HCT116 (cell line): Measurements from ENCODE around the gene TRIM69. TPM values are rescaled to one million over a fixed set of nuclear protein-coding genes. Genes with fewer than 3 reads are reported as not detected.

Source experiments
- ATAC-seq: fragments of 200-7000 bp; cut with Tn5 transposase; 2 replicates; pipeline ENCODE4 v1.9.1; 2020; ENCODE audit warnings: mild to moderate bottlenecking, moderate library complexity
- BruUV-seq: library from RNA; stranded (reverse); fragments of 400-500 nt; replicated peaks from 2 replicates; lab custom pipeline; 2021; lab: Mats Ljungman, UMichigan
- CTCF ChIA-PET: fragments of 300-600 bp; sonication (Branson Sonifier 250); formaldehyde crosslinking; loops from one replicate; lab custom pipeline; 2021; ENCODE audit warnings: antibody characterized with exemption; lab: Charles Lee
- POLR2A ChIA-PET: fragments of 300-600, 350-600 bp; sonication (Branson Sonifier 250); formaldehyde crosslinking; loops from one replicate; lab custom pipeline; 2021; ENCODE audit warnings: antibody characterized with exemption; lab: Charles Lee
- RAD21 ChIA-PET, 2 experiments: fragments of 300-600 bp; sonication (Branson Sonifier 250); formaldehyde crosslinking; loops; one replicate each; lab custom pipeline; 2023; ENCODE audit warnings: low total read pairs in 2 of 2; ENCODE audit not compliant: uncharacterized antibody in 2 of 2, unreplicated experiment in 2 of 2, low non-redundant PET in 1 of 2; lab: Charles Lee
- DNase-seq: peaks from one replicate; pipeline ENCODE4 v3.0.0-alpha.2; 2010; ENCODE audit warnings: low read depth, low spot score
- H2AFZ ChIP-seq: fragments of 200-600 bp; shearing (Covaris generic), sonication (generic); 2 replicates; pipeline ENCODE4 v1.6.1; 2017; ENCODE audit warnings: low read depth, mixed run types, mixed read lengths, antibody characterized with exemption, low read length; ENCODE audit not compliant: poor library complexity, severe bottlenecking
- H3K27ac ChIP-seq: 2 replicates; pipeline ENCODE4 v1.5.1; 2012; ENCODE audit warnings: low read depth, low read length
- H3K27me3 ChIP-seq: fragments of 200-600 bp; sonication (generic); 2 replicates; pipeline ENCODE4 v1.6.1; 2016; ENCODE audit warnings: mixed run types, low read length, mixed read lengths; ENCODE audit not compliant: insufficient read depth
- H3K36me3 ChIP-seq, 2 experiments: fragments of 200-500 bp in 1 of 2; fragments of 200-600 bp in 1 of 2; sonication (Bioruptor generic) in 1 of 2; sonication (generic) in 1 of 2; 2 replicates each; pipeline versions ENCODE4 v1.5.1 to v1.6.1; 2014 to 2016; ENCODE audit warnings: low read length in 2 of 2, inconsistent platforms in 1 of 2, mixed read lengths in 1 of 2, mixed run types in 1 of 2; ENCODE audit not compliant: insufficient read depth in 2 of 2, control insufficient read depth in 1 of 2
- H3K4me1 ChIP-seq, 2 experiments: fragments of 200-600 bp in 1 of 2; sonication (generic) in 1 of 2; 2 replicates each; pipeline versions ENCODE4 v1.5.1 to v1.6.1; 2012 to 2017; ENCODE audit warnings: low read length in 2 of 2, inconsistent platforms in 1 of 2, mild to moderate bottlenecking in 1 of 2, mixed read lengths in 1 of 2, mixed run types in 1 of 2, moderate library complexity in 1 of 2; ENCODE audit not compliant: insufficient read depth in 2 of 2, control insufficient read depth in 1 of 2
- H3K4me2 ChIP-seq: fragments of 200-600 bp; sonication (generic); 2 replicates; pipeline ENCODE4 v1.6.1; 2017; ENCODE audit warnings: mixed run types, low read length, mixed read lengths
- H3K4me3 ChIP-seq, 2 experiments: fragments of 200-600 bp in 1 of 2; sonication (generic) in 1 of 2; replicated peaks in 1 of 2; 2 replicates each; pipeline ENCODE4 v1.5.1; 2011 to 2016; ENCODE audit warnings: low read length in 2 of 2, control low read depth in 1 of 2, low read depth in 1 of 2, mild to moderate bottlenecking in 1 of 2, mixed read lengths in 1 of 2, mixed run types in 1 of 2
- H3K79me2 ChIP-seq: fragments of 200-600 bp; sonication (generic); 2 replicates; pipeline ENCODE4 v1.6.1; 2017; ENCODE audit warnings: mild to moderate bottlenecking, mixed run types, low read length, moderate library complexity, mixed read lengths; ENCODE audit not compliant: insufficient read depth
- H3K9ac ChIP-seq: fragments of 200-600 bp; sonication (generic); 2 replicates; pipeline ENCODE4 v1.6.1; 2016; ENCODE audit warnings: low read length, mixed read lengths
- H3K9me2 ChIP-seq: fragments of 200-600 bp; sonication (generic), shearing (Covaris generic); 2 replicates; pipeline ENCODE4 v1.6.1; 2017; ENCODE audit warnings: mixed run types, mild to moderate bottlenecking, moderate library complexity; ENCODE audit not compliant: insufficient read depth
- H3K9me3 ChIP-seq, 2 experiments: fragments of 200-500 bp in 1 of 2; fragments of 200-600 bp in 1 of 2; sonication (Bioruptor generic) in 1 of 2; sonication (generic) in 1 of 2; 2 replicates each; pipeline ENCODE4 v1.6.1; 2014 to 2017; ENCODE audit warnings: low read length in 2 of 2, mixed read lengths in 2 of 2, inconsistent platforms in 1 of 2, low read depth in 1 of 2, mild to moderate bottlenecking in 1 of 2, mixed run types in 1 of 2, moderate library complexity in 1 of 2; ENCODE audit not compliant: control insufficient read depth in 1 of 2, insufficient read depth in 1 of 2
- H4K20me1 ChIP-seq: fragments of 200-600 bp; sonication (generic), shearing (Covaris generic); 2 replicates; pipeline ENCODE4 v1.6.1; 2017; ENCODE audit warnings: mixed run types, mild to moderate bottlenecking, moderate library complexity; ENCODE audit not compliant: insufficient read depth
- CBX3 ChIP-seq: IDR thresholded peaks from 2 replicates; pipeline ENCODE4 v1.6.1; 2012; ENCODE audit warnings: low read depth
- CTCF ChIP-seq, 3 experiments: fragments of 200-600 bp in 1 of 3; sonication (generic) in 1 of 3; IDR thresholded peaks in 2 of 3; conservative IDR thresholded peaks in 1 of 3; 2 replicates each; pipeline ENCODE4 v1.5.1; 2012 to 2017; ENCODE audit warnings: low read depth in 2 of 3, low read length in 2 of 3, antibody characterized with exemption in 1 of 3, borderline replicate concordance in 1 of 3, control low read depth in 1 of 3, mild to moderate bottlenecking in 1 of 3, mixed read lengths in 1 of 3, mixed run types in 1 of 3, moderate library complexity in 1 of 3; ENCODE audit not compliant: insufficient read depth in 1 of 3
- ELF1 ChIP-seq: IDR thresholded peaks from 2 replicates; pipeline ENCODE4 v1.6.1; 2012; ENCODE audit warnings: low read depth, borderline replicate concordance
- EZH2 ChIP-seq: fragments of 200-600 bp; sonication (generic); IDR thresholded peaks from 2 replicates; pipeline ENCODE4 v1.6.1; 2017; ENCODE audit warnings: antibody characterized with exemption, mixed run types
- EZH2phosphoT487 ChIP-seq: fragments of 200-600 bp; IDR thresholded peaks from 2 replicates; pipeline ENCODE4 v1.6.1; 2018; ENCODE audit warnings: antibody characterized with exemption, borderline replicate concordance
- FOSL1 ChIP-seq: IDR thresholded peaks from 2 replicates; pipeline ENCODE4 v1.6.1; 2012; ENCODE audit warnings: low read depth
- JUND ChIP-seq: IDR thresholded peaks from 2 replicates; pipeline ENCODE4 v1.6.1; 2012
- MAX ChIP-seq: IDR thresholded peaks from 2 replicates; pipeline ENCODE4 v1.6.1; 2012
- POLR2A ChIP-seq: IDR thresholded peaks from 2 replicates; pipeline ENCODE4 v1.7.0; 2011; ENCODE audit warnings: borderline replicate concordance; ENCODE audit not compliant: insufficient read depth, insufficient read length; ENCODE audit errors: extremely low read depth
- POLR2AphosphoS5 ChIP-seq: IDR thresholded peaks from 2 replicates; pipeline ENCODE4 v1.6.1; 2011; ENCODE audit warnings: mild to moderate bottlenecking, low read depth, low read length, moderate library complexity
- RAD21 ChIP-seq: IDR thresholded peaks from 2 replicates; pipeline ENCODE4 v1.6.1; 2012; ENCODE audit warnings: low read depth, mild to moderate bottlenecking
- SIN3A ChIP-seq: IDR thresholded peaks from 2 replicates; pipeline ENCODE4 v1.6.1; 2012; ENCODE audit warnings: low read depth
- SP1 ChIP-seq: IDR thresholded peaks from 2 replicates; pipeline ENCODE4 v1.6.1; 2012; ENCODE audit warnings: low read depth
- SRF ChIP-seq: IDR thresholded peaks from 2 replicates; pipeline ENCODE4 v1.6.1; 2012; ENCODE audit warnings: low read depth
- TCF7L2 ChIP-seq: IDR thresholded peaks from 2 replicates; pipeline ENCODE4 v1.7.0; 2011; ENCODE audit warnings: borderline replicate concordance, inconsistent platforms; ENCODE audit not compliant: insufficient read depth, insufficient read length; ENCODE audit errors: extremely low read depth
- YY1 ChIP-seq: IDR thresholded peaks from 2 replicates; pipeline ENCODE4 v1.6.1; 2011; ENCODE audit warnings: low read length, low read depth, moderate library complexity, mild to moderate bottlenecking; ENCODE audit not compliant: insufficient replicate concordance; ENCODE audit errors: extremely low read depth
- ZFX ChIP-seq: fragments of 450-650 bp; IDR thresholded peaks from 2 replicates; pipeline ENCODE4 v1.6.1; 2017
- intact Hi-C: fragments of 100-400 bp; cut with micrococcal nuclease; formaldehyde crosslinking; loops from 2 replicates; pipeline ENCODE4 v1.10.0; 2022
- total RNA-seq: library from RNA; stranded (reverse); gene quantifications from one replicate; pipeline ENCODE4 v1.2.1, GENCODE V29; 2021; ENCODE audit not compliant: unreplicated experiment
- TF ChIP-seq, protein P1 (sequence below): IDR thresholded peaks from 2 replicates; pipeline ENCODE4 v1.6.1; 2011; ENCODE audit warnings: mild to moderate bottlenecking, low read length, moderate library complexity; ENCODE audit not compliant: insufficient replicate concordance; ENCODE audit errors: extremely low read depth
- TF ChIP-seq, protein P2 (sequence below): IDR thresholded peaks from 2 replicates; pipeline ENCODE4 v1.6.1; 2012

The TRIM69 gene
- total RNA-seq, 1 experiment from 2014 or later = 13.0 TPM

DNA sequence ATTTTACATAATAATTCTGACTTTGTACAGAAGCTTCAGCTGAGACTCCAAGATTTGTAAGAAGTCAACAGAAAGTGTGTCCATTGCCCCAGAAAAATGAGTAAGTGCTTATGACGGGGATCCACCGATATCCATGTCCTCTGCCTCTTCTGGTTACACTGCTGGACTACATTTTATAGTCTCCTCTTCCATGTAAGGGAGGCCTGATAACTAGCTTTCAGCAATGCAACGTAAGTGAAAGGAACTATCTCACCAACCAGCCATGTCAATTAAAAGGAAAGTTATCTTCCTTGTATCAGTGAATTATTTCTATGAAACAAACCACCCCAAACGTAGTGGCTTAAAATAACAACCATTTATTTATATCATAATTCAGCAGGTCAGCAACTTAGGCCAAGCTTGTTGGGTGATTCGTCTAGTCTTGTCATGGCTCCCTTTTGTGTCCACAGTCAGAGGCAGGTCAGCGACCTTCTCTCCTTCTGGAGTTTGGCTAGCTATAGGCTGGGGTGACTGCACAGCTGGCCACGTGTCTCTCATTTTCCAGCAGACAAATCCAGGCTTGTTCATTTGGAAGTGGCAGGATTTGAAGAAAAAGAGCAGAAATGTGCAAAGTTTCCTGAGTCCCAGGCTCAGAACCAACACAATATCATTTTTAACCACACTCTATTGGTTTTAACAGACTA is 44.9 kb downstream of the TRIM69 start:
- Histone ChIP-seq H2AFZ (no peak overlapping the region), H3K4me2 (no peak overlapping the region), H3K4me1 (peaks cover 5 to 7% of the 10 kb centered on the region in 2 experiments), H3K9me3 (no peaks in the 10 kb centered on the region), H3K9me2 (no peaks in the 10 kb centered on the region), H3K9ac (no peak overlapping the region), H3K27me3 (no peaks in the 10 kb centered on the region), H4K20me1 (no peaks in the 10 kb centered on the region), H3K36me3 (no peaks in the 10 kb centered on the region), H3K27ac (no peak overlapping the region), H3K79me2 (no peaks in the 10 kb centered on the region), H3K4me3 (no peak overlapping the region)
- no peak for DNase-seq
- ATAC-seq = no peak
- BruUV-seq = no TSS peak
- TF ChIP-seq ZFX = no peak
- TF ChIP-seq, protein P1, sequence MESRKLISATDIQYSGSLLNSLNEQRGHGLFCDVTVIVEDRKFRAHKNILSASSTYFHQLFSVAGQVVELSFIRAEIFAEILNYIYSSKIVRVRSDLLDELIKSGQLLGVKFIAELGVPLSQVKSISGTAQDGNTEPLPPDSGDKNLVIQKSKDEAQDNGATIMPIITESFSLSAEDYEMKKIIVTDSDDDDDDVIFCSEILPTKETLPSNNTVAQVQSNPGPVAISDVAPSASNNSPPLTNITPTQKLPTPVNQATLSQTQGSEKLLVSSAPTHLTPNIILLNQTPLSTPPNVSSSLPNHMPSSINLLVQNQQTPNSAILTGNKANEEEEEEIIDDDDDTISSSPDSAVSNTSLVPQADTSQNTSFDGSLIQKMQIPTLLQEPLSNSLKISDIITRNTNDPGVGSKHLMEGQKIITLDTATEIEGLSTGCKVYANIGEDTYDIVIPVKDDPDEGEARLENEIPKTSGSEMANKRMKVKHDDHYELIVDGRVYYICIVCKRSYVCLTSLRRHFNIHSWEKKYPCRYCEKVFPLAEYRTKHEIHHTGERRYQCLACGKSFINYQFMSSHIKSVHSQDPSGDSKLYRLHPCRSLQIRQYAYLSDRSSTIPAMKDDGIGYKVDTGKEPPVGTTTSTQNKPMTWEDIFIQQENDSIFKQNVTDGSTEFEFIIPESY = no peak
- TF ChIP-seq YY1 = no peak
- no peak for TF ChIP-seq POLR2AphosphoS5
- no peak for TF ChIP-seq SIN3A
- no peak for TF ChIP-seq MAX
- TF ChIP-seq EZH2 = no peak
- no peak for TF ChIP-seq CBX3
- no peak for TF ChIP-seq JUND
- no peak for TF ChIP-seq POLR2A
- no peak for TF ChIP-seq RAD21
- no peak for TF ChIP-seq ELF1
- no peak for TF ChIP-seq EZH2phosphoT487
- no peak for TF ChIP-seq TCF7L2
- TF ChIP-seq SRF = no peak
- TF ChIP-seq CTCF (IDR thresholded peaks at IDR 0.05 in 2 of 3, conservative IDR thresholded peaks at IDR 0.05 in 1 of 3; ENCODE audit: borderline replicate concordance in 1 of 3, insufficient read depth in 1 of 3, low read depth in 2 of 3, low read length in 2 of 3) = no peak
- no peak for TF ChIP-seq FOSL1
- TF ChIP-seq, protein P2, sequence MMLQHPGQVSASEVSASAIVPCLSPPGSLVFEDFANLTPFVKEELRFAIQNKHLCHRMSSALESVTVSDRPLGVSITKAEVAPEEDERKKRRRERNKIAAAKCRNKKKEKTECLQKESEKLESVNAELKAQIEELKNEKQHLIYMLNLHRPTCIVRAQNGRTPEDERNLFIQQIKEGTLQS = no peak
- TF ChIP-seq SP1 = no peak
- ChIA-PET RAD21 (no interaction called here), POLR2A (interaction anchor here (1.3 kb wide), 1 partner anchor 119 kb away, joined by 5 read pairs; no protein-coding TSS in a partner anchor), CTCF (no interaction called here)
- intact Hi-C loops = no loop called here
